ACHN (cell line): ENCODE results near the gene ADAMTS20.
"Not testable (repeated sequence)": the region's sequence is repeated elsewhere in the genome, so short reads cannot be mapped to it uniquely, and the experiment has no call there.

Source experiments
- DNase-seq: peaks from one replicate; pipeline ENCODE4 v3.0.0-alpha.2; 2015
- in situ Hi-C: cut with HindIII; loops from 2 replicates; pipeline ENCODE4 v1.10.0; 2017; ENCODE audit warnings: low sequenced_read_pairs, low pct_ligation_motif_present, low pct_unique_long_range_greater_than_20kb

ADAMTS20 gene, protein sequence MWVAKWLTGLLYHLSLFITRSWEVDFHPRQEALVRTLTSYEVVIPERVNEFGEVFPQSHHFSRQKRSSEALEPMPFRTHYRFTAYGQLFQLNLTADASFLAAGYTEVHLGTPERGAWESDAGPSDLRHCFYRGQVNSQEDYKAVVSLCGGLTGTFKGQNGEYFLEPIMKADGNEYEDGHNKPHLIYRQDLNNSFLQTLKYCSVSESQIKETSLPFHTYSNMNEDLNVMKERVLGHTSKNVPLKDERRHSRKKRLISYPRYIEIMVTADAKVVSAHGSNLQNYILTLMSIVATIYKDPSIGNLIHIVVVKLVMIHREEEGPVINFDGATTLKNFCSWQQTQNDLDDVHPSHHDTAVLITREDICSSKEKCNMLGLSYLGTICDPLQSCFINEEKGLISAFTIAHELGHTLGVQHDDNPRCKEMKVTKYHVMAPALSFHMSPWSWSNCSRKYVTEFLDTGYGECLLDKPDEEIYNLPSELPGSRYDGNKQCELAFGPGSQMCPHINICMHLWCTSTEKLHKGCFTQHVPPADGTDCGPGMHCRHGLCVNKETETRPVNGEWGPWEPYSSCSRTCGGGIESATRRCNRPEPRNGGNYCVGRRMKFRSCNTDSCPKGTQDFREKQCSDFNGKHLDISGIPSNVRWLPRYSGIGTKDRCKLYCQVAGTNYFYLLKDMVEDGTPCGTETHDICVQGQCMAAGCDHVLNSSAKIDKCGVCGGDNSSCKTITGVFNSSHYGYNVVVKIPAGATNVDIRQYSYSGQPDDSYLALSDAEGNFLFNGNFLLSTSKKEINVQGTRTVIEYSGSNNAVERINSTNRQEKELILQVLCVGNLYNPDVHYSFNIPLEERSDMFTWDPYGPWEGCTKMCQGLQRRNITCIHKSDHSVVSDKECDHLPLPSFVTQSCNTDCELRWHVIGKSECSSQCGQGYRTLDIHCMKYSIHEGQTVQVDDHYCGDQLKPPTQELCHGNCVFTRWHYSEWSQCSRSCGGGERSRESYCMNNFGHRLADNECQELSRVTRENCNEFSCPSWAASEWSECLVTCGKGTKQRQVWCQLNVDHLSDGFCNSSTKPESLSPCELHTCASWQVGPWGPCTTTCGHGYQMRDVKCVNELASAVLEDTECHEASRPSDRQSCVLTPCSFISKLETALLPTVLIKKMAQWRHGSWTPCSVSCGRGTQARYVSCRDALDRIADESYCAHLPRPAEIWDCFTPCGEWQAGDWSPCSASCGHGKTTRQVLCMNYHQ (N-terminal part only)

DNA sequence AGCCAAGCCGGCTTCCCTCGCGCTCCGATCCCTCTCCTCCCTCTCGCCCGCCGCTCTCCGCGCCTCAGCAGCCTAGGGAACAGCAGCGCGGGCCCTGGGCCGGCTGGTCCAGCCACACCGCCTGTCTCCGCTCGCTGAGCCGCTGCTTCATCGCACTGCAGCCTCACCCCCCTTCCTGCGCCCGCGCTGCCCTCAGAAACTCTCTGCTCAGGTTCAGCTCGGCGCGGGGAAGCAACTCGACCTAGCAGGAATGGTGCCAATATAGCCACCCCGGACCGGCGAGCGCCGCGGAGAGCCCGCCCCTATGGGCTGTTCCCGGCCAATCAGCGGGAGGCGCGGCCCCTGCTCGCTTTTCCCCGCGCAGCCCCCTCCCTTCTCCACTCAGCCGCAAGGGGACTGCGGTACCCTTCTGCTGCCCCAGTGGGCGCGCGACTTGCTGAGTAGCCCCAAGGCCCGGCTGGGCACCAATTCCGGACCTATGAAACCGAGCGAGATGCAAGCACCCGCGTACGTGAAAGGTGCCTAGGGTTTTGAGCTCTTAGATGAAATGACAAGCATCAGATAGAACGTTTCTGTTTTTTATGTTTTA, at the start of gene ADAMTS20:
ADAMTS20 (minus strand) TSS at position 233 of the 589 bp plus-strand sequence. CDS start 282 bp downstream, outside the sequence.
- in situ Hi-C loops = no loop called here
- no peak for DNase-seq

DNA sequence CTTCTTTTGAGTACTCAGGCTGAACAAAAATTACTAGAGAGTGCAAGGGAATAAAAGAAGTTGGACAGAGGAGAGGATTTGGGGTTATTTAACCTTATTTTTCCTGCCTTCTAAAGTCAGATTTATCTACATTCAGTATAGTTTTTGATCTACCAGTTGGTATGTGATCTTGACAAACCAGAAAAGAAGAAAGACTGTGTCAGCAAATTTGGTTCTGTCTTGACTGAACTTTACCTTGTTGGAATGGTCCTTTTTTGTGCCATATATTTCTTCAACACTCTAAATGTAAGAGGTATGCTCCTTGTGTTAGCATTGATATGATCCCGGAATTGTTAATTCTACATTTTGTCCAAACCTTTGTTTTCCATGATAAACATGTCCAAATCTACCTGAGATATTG, 47.7 kb upstream of the ADAMTS20 start:
- DNase-seq = no peak
- in situ Hi-C loops = no loop called here

DNA sequence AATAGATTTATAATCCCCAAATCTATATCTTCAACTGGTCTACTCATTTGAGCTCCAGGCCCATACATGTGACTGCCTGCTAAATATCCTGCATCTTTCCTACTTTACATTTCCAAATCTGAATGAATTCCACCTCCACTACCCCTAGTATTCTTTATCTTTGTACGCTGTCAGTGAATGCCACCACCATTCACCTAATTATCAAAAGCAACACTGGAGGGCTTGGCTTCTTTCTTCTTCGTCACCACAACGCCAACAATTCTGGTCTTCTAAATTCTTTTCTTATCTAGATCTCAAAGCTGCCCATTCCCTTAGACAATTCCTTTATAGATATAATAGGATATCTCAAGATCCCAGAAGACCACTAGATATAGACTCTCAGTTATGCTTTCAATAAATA, 47.1 kb upstream of the ADAMTS20 start:
- in situ Hi-C loops = no loop called here
- DNase-seq = no peak

DNA sequence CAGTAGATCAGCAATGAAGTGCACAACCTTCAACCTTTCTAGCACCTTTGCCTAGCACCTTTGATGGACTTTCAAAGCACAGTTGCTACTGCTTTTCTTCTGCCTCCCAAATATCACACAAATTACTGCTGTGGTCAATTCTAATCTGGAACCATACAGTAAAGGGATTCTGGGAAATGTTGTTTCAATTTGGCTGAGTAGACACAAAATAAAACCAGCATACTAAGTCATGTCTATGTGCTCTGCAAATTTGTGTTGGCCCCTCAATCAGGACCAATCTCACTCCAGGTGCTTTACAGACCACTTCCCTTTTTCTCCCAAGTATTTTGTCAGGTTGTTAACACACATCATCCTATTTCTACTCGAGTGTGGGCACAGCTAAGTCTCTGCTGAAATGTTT, 38.3 kb upstream of the ADAMTS20 start:
- DNase-seq = no peak
- in situ Hi-C loops = no loop called here

DNA sequence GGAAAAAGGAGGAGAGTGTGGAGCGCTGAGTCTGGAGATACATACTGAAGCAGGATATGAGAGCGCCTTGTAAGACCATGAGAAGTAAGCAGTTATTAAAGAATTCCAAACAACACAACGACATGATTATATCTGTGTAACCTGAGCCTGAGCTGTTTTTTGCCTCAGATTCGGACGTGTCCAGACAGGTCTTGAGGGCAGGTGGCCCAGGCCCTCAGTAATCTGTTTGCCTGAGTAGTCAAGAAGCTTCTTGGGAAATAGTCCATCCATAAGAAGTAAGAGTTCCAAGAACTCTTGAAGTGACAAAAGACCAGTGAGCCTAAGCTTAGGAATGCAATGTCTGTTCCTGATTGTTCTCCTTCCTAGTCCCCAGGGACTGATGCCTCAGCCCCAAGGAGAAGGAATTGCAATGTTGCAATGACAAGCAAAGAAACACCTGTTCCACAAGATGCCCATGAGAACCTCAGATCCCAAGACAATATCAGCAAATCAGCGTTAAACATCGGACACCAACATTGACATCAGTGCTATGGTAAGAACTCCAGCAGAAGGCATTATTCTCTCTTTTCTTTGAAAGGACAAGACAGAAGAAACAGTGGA, 34.7 kb upstream of the ADAMTS20 start:
- in situ Hi-C loops = no loop called here
- DNase-seq = no peak

DNA sequence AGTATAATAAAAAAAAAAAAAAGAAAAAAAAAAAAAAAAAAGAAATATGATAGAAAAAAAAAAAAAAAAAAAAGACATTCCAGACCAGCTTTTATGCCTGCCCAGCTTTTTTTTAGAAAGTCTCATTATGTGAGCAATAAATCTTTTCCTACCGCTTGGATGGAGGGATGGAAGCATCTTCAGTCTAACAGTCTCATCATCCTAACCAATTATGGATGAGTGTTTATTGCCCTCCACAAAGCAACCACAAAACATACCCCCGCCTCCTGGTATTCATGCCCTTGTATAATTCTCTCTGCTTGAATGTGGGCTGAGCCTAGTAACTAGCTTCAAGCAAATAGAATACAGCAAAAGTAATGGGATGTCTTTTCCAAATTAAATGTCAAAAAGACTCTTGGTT, 33.7 kb upstream of the ADAMTS20 start:
- no peak for DNase-seq
- in situ Hi-C loops = no loop called here

DNA sequence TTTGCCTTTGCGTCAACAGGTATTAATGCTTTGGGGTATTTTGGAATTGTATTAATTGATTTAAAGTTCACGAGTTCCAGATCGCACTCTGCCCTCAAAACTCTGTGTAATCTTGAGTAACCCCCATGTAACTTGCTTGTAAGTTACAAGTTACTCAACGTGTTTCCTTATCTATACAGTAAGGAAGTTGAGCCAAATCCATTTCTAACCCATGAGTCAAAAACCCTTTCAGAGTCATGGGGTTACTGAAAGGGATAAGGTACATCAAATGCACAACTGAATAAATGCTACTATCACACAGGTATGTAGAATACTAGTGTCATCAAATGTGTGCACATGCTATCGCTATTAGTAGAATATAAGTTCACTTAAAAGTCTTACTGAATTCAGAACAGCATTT, 28.6 kb upstream of the ADAMTS20 start:
- in situ Hi-C loops = no loop called here
- DNase-seq = no peak

DNA sequence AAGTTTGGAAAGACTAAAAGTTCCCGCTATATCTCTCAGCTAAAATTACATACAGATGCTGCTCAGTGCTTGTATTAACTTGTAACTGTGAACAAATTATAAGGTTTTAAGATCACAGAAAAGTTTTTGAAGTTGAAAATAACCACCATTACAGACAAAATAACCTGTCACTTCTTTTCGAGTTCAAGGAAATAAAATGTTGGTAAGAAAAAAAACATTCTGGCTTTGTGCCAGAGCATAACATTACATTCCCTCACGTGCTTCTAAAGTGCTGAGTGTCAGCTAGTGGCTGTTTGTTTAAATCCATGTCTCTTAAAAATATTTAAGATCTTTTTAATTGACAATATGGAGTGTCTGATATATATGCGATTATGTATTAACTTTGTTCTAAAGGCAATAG, 27.2 kb upstream of the ADAMTS20 start:
- in situ Hi-C loops = no loop called here
- no peak for DNase-seq

DNA sequence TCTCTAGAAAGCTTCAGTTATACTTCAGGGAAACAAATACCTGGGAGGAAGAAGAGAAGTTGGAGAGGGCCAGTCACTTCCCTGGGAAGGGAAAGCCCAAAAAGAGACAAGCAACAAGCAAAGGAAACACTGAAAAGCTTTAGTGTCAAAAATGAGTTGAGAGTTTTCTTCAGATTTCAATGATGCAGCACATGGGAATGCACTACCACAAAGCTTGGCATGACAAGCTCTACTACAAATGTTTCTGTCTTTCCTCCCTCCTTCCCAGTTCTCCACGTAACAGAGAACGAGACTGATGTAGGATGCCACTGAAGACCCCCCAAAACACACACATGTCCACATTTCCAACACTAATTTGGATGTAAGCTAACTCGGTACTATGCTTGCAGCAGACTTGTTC, 26.8 kb upstream of the ADAMTS20 start:
- DNase-seq = no peak

DNA sequence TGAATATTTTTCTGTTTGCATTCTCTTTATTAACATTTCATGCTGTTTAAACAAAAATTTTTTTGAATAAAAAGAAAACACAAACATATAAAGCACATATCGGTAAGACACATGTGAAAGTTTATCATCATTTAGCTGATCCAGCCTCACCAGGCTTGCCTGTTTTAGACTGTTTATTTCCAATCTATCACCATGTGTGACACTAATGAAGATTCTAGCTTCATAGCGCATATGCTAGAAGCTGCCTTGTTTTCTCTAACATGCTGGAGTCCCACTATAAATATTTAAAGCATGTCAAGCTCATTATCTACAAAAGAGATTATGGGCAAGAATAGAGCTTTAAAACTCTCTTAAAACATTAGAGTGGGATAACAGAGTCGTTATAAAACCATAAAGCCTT, 25.4 kb upstream of the ADAMTS20 start:
- in situ Hi-C loops = no loop called here
- DNase-seq = no peak

More for the DNA sequence above, 26.8 kb upstream of the ADAMTS20 start:
- in situ Hi-C loops = no loop called here

DNA sequence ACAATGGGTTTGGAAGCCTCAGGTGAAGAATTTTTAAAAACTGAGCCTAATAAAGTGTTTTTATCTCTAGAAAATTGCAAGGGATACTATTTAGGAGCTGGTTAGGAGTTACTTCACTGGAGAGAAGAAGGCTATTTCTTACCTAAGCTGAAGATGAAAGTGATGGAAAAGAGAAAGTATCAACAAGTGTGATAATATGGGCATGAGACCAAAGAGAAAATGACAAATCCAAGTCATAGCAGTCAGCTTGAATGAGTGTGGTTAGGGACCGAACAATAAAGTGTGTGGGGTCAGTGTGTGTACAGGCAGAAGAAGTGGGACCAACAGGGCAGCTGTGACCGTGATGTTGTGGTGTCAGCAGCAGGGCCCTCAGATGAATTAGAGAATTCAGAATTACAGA, 24.2 kb upstream of the ADAMTS20 start:
- no peak for DNase-seq
- in situ Hi-C loops = no loop called here

DNA sequence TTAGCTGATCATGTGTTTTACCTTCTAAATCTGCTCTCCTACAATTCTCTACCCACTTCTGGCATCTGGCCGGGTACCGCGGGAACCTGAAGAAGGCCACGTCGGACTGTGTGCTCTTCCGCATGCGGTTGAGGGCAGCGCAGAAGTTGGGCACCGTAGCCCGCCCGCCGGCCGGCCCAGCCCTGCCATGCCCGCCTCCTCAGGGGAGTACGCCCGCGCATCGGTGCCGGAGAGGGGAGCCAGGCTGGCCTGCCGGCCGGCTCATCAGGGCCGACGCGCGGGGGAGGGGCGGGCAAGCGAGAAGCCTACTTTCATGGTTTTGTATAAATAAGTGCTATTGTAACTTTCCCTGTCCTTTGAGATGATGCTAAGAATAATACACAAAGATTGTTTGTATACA, 19.9 kb upstream of the ADAMTS20 start:
- no peak for DNase-seq
- in situ Hi-C loops = no loop called here

DNA sequence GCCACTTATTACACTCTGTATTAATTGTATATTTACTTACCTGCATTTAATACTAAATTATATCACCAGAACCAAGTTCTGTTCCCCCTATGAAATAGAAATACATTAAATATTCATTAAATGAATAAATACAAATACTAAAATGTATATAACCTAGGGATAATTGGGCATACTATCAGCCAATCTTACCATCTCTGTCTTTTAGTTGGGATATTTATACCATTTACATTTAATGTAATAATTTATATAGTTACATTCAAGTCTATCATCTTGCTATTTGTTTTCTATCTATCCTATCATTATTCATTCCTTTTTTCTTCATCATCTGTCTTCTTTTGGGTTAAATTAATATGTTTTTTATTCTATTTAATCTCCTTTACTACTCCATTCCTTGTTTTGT, 4.1 kb upstream of the ADAMTS20 start:
- DNase-seq = no peak
- in situ Hi-C loops = no loop called here

DNA sequence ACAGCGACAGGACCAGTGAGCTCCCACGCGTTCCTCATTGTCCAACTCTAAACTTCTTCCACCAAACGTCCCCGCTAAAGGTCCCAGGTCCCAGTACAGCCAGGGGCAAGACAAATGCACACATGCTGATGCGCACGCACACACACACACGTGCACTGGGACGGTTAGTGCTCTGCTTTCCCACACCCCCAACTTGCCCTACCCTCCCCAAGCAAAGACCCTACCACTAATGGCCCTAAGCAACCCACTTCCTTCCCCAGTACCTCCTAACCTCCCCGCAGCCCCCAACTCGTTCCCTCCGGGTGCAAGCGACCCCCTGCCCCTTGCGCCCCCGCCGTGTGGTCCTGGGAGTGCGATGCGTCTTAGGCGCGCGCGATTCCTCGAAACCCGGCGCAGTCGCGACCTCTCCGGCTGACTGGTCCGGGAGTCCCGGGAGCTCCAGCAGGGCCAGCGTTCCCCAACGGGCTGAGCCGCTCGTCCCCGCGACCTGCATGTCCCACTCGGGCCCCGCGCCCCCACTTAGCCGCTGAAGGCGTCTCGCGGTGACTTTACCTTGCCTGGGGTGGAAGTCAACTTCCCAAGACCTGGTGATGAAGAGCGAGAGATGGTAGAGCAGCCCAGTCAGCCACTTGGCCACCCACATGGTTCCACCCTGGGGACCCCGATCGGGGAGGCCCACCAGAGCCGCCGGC, 578 bp downstream of the ADAMTS20 start:
- no peak for DNase-seq
- in situ Hi-C loops = no loop called here

DNA sequence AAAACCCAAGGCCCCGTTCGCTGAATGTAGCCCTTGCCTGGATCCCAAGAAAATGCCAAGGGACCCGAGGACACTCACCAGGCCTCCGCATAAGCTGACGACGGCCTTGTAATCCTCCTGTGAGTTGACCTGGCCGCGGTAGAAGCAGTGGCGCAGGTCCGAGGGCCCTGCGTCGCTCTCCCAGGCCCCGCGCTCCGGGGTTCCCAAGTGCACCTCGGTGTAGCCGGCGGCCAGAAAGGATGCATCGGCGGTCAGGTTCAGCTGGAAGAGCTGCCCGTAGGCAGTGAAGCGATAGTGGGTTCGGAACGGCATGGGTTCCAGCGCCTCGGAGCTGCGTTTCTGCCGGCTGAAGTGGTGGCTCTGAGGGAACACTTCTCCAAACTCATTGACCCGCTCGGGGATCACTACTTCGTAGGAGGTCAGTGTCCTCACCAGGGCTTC, 1.2 kb downstream of the ADAMTS20 start:
- DNase-seq = no peak
- in situ Hi-C loops = no loop called here

DNA sequence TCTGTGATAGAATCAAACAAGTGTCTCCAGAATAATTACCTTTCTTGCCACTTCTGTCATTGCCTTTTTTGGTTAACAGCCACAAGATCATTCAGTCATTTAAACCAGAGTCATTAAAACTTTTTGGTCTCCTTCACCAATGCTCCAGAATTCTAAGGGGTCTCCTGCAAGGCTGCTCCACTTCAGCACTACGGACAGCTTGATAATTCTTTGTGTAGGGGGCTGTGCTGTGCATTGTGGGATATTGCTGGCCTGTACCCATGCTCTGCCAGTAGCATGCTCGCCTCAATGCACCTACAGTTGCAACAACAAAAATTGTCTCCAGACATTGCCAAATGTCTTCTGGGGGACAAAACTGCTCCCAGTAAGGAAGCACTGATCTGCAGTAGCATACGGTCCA, 7.3 kb downstream of the ADAMTS20 start:
- in situ Hi-C loops = no loop called here
- DNase-seq = no peak

DNA sequence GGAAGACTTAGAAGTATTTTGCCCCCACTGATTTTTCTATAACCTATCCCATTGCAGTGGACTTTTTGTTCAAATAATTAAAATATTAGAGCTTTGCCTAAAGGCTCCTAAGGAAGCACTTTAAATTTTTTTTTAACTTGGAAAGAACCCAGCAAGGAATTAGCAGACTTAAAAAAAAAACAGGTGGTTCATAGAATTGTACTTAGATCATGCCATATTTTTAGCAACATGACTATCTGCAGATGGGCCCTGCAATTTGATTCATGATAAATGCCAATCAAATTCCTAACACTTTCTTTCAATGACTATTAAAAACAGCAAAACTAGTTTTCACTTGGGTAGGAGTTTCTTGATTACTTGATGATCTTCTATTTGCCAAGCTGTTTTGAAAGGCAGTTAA, 11.5 kb downstream of the ADAMTS20 start:
- DNase-seq = no peak
- in situ Hi-C loops = no loop called here

DNA sequence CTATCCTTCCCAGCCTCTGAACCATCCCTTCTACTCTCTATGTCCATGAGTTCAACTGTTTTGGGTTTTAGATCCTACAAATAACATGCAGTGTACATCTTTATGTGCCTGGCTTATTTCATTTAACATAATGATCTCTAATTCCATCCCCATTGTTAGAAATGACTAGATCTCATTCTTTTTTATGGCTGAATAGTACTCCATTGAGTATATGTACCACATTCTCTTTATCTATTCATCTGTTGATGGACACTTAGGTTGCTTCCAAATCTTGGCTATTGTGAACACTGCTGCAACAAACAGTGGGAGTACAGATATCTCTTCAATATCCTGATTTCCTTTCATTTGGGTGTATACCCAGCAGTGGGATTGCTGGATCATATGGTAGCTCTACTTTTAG, 14.3 kb downstream of the ADAMTS20 start:
- in situ Hi-C loops, DNase-seq: not testable (repeated sequence)
